Activated T-cell treated with anti-CD3 and anti-CD28 coated beads for 1 hour (primary cell): ENCODE results near the gene VPS13C.

Source experiments
- DNase-seq: peaks from one replicate; pipeline ENCODE4 v3.0.0-alpha.2; 2020; ENCODE audit warnings: low read depth

VPS13C gene

DNA sequence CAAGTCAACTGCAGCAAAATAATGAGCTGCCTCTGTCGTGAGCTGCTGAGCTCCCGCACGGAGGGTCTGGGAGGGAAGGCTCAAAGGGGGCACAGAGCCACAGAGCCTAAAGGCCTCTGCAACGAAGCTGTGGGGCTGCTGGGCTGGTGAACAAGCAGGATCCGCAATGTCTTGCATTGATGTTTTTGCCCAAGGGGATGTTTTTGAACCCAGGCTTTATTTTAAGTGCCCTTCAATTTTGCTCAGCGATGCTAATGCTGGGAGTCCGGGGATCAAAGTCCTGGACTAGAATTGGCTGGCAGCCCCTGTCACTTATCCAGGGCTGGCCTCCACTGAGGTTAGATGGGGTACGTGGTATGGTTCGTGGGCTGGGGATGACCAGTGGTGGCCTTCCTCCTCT lies 240.0 kb downstream of the VPS13C start:
- no peak for DNase-seq

DNA sequence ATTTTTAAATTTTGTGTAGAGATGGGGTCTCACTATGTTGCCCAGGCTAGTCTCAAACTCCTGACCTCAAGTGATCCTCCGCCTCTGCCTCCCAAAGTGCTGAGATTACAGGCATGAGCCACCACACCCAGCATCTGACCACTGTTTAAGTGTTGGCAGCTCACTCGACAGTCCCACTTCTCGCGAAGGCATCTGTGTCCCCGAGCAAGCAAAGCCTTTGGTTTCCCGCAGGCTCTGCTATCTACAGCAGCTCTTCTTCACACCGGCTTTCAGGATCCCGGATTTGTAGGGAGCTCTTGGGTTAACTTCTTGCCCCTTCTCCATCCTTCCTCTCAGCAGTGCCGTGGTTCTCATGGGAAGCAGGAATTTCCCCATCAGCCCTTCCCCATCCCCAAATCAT lies 240.9 kb downstream of the VPS13C start:
- no peak for DNase-seq

DNA sequence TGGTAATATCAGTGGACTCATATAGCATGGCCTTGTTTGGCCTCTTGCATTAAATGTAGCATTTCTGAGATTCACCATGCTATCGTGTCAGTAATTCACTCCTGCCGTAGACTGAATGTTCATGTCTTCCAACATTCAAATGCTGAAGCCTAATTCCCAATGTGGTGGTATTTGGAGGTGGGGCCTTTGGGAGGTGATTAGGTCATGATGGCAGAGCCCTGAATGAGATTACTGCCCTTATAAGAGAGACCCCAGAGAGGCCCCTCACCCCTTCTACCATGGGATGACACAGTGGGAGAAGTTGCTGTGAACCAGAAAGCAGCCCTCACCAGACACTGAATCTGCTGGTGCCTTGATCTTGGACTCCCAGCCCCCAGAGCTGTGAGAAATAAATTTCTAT lies 241.4 kb downstream of the VPS13C start:
- DNase-seq: no peak

- DNase-seq: no peak
Observed at GRCh38 chr15:61816856-61817255, 243.4 kb downstream of the VPS13C start.

- no peak for DNase-seq
Observed at GRCh38 chr15:61815356-61816083, 244.7 kb downstream of the VPS13C start.

DNA sequence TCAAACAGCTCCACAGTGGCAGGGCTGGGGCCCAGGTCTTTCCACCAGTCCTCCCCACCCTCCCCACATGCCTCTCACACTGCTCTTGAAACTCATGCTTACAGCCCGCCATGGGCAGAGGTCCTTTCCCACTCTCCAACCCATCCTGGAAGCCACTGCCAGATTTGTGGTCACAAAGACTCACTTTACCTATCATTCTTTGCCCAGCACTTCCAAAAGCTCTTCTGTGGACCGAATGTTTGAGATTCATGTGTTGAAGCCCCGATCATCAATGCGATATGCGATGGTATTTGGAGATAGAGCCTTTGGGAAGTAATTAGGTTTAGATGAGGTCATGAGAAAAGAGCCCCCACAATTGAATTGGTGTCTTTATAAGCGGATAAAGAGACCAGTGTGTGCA lies 247.8 kb downstream of the VPS13C start:
- DNase-seq: no peak

DNA sequence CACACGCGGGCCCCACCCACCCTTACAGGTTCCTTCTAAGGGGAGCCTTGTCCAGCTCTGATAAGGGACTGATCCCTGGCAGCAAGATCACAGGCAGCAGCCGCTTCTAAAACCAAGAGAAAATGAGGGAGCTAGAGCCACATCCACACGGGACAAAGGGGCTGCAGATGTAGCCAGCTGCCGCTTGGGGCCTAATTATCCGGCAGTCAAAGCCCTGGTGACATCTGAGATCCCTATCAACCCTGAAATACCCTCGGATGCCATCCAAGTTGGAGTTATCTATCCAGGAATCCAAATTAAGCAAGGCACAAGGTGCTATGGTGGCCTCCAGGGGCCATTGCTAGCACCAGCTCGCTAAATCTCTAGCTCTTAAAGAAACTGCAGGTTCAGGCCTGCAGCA lies 248.3 kb downstream of the VPS13C start:
- no peak for DNase-seq

DNA sequence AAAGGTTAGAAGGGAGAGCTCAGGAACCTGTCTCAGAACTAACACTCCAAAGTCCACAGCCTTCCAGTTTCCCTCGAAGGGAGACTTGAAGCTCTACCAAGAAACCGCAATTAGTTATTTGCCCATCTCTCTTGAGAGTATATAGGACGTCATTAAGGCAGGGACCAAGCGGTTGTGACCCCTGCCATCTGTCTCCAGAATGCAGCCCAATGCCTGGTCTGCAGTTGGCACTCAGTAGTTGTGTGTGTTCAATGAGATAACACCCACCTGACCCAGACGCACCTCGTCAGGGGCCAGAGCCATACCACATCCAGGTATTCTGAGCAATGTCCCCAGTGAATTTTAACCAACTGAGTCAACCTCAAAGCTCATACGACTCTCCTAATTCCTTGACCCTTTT lies 251.0 kb downstream of the VPS13C start:
- no peak for DNase-seq

DNA sequence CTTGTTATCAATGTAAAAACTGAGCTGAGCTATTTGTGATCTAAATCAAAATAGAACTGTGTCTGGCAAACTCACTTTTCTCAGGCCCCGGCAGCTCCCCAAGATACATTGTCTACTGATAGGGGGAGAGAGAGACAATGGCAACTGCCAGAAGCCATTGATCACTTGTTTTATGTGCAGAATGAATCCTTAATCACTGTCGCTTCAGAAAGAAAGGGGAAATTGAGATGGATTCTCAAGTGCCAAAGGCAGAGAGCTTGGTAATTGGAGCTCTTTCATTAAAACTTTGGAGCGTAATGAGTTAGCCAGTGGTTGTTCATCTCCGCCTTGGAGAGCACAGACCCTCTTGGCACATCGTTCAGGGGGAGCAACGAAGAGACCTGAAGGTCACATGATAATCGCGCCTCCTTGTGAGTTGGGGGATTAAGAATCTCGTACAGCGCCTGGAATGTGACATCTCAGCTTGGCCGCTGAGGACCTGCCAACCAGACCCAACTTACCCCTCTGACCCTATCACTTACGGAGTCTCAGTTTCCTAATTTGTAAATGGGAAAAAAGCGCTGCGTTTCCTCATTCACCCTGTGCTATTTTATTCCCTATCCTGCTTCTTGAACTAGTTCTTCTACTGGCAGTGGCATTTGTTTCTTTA lies 252.8 kb downstream of the VPS13C start:
- DNase-seq: no peak
